Fibroblast of lung (primary cell): ENCODE results near the gene PIR. TPM values are rescaled to one million over a fixed set of nuclear protein-coding genes. Genes with fewer than 3 reads are reported as not detected.

ENCODE experiments used
- DNase-seq, 2 donors: peaks; one replicate each; pipeline versions ENCODE4 v3.0.0 to v3.0.0-alpha.2; 2010; ENCODE audit warnings: low read depth in 2 of 2
- H2AFZ ChIP-seq: 2 replicates; pipeline ENCODE4 v1.5.1; 2012; ENCODE audit warnings: low read length, control low read depth, inconsistent platforms
- H3K27ac ChIP-seq: 2 replicates; pipeline ENCODE4 v1.5.1; 2011; ENCODE audit warnings: low read length, control low read depth; ENCODE audit not compliant: insufficient read depth
- H3K27me3 ChIP-seq: 2 replicates; pipeline ENCODE4 v1.5.1; 2011; ENCODE audit warnings: mild to moderate bottlenecking, low read length; ENCODE audit not compliant: control insufficient read depth, insufficient read depth
- H3K36me3 ChIP-seq: 2 replicates; pipeline ENCODE4 v1.5.1; 2011; ENCODE audit warnings: low read length; ENCODE audit not compliant: control insufficient read depth, insufficient read depth
- H3K4me1 ChIP-seq: 2 replicates; pipeline ENCODE4 v1.5.1; 2011; ENCODE audit warnings: low read length; ENCODE audit not compliant: control insufficient read depth, insufficient read depth; ENCODE audit errors: extremely low read depth
- H3K4me2 ChIP-seq: 2 replicates; pipeline ENCODE4 v1.5.1; 2011; ENCODE audit warnings: low read length, control low read depth; ENCODE audit not compliant: insufficient read depth; ENCODE audit errors: extremely low read depth
- H3K4me3 ChIP-seq, 4 experiments: fragments of 200-600 bp in 1 of 4; sonication (generic) in 1 of 4; replicated peaks in 1 of 4; 2 replicates each; pipeline ENCODE4 v1.5.1; 2011 to 2016; ENCODE audit warnings: low read length in 4 of 4, low read depth in 3 of 4, mild to moderate bottlenecking in 3 of 4, control low read depth in 2 of 4, inconsistent platforms in 1 of 4, mixed read lengths in 1 of 4; ENCODE audit not compliant: insufficient read depth in 1 of 4; ENCODE audit errors: control extremely low read depth in 1 of 4
- H3K79me2 ChIP-seq: 2 replicates; pipeline ENCODE4 v1.5.1; 2012; ENCODE audit warnings: mild to moderate bottlenecking, low read length, inconsistent platforms; ENCODE audit not compliant: control insufficient read depth, insufficient read depth
- H3K9ac ChIP-seq: 2 replicates; pipeline ENCODE4 v1.5.1; 2011; ENCODE audit warnings: mild to moderate bottlenecking, low read length, control low read depth; ENCODE audit not compliant: insufficient read depth
- H3K9me3 ChIP-seq: 2 replicates; pipeline ENCODE4 v1.5.1; 2012; ENCODE audit warnings: low read depth, low read length; ENCODE audit not compliant: control insufficient read depth, insufficient read depth
- H4K20me1 ChIP-seq: 2 replicates; pipeline ENCODE4 v1.5.1; 2011; ENCODE audit warnings: low read length; ENCODE audit not compliant: control insufficient read depth, insufficient read depth; ENCODE audit errors: extremely low read depth
- EZH2 ChIP-seq: IDR thresholded peaks from 2 replicates; pipeline ENCODE4 v1.5.1; 2012; ENCODE audit warnings: low read length, control low read depth, mild to moderate bottlenecking; ENCODE audit errors: missing control alignments
- polyA plus RNA-seq, 2 donors: library from polyadenylated mRNA; depleted of rRNA in 1 of 2; stranded (reverse) in 1 of 2; unstranded in 1 of 2; fragments of >200 nt; gene quantifications; 2 replicates each; pipeline ENCODE4 v1.2.1, GENCODE V29; 2011 to 2012; ENCODE audit warnings: missing spikeins in 1 of 2
- total RNA-seq: library from RNA; depleted of rRNA; stranded (reverse); fragments of >200 nt; gene quantifications from 2 replicates; pipeline ENCODE4 v1.2.1, GENCODE V29; 2014
- TF ChIP-seq, protein P1 (sequence below), 2 donors: IDR thresholded peaks in 1 of 2; conservative IDR thresholded peaks in 1 of 2; 1 replicate in 1 of 2; 2 replicates in 1 of 2; pipeline ENCODE4 v1.5.1; 2011 to 2012; ENCODE audit warnings: low read length in 2 of 2, control low read depth in 1 of 2, inconsistent platforms in 1 of 2, low read depth in 1 of 2, mild to moderate bottlenecking in 1 of 2

PIR gene
- total and polyA plus RNA-seq, 2 donors (not counting 1 experiment from before 2014, with no cell fraction given): 17.0 to 19.9 TPM

DNA sequence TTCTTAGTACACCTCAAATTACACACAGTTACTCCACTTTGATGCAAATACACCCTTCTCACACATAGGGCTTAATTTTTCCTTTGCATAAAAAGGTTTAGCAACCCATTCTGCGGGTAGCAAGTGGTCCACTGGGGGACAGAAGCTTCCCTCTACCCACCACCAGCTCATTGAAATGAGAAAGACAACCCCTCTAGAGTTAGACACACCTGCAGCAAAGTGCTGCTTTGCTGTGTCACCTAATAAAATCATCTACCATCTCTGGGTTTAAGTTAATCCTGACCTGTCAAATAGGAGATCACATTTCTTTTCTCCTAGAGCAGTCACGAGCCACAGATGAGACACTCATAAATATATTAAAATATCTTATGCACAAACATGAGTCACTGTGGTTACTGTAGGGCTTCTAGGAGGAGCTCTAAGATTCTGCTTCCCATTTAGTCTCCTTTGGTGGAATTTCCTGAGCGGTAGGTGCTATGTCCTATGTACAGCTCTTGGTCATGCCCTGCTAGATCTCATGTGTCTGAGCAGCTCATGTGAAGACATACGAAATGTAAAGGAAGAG lies 19.4 kb upstream of the PIR start:
- no peaks in the 10 kb centered on the region for H4K20me1 ChIP-seq
- no peak overlapping the region for H3K4me2 ChIP-seq
- no peaks in the 10 kb centered on the region for H3K36me3 ChIP-seq
- peak in 1 of 2 donors; percentile 3 for DNase-seq
- H3K79me2 ChIP-seq: no peaks in the 10 kb centered on the region
- no peak overlapping the region for H3K9ac ChIP-seq
- no peak overlapping the region for H3K4me3 ChIP-seq
- no peak overlapping the region for H2AFZ ChIP-seq
- no peaks in the 10 kb centered on the region for H3K27me3 ChIP-seq
- no peak for TF ChIP-seq EZH2
- TF ChIP-seq, protein P1, sequence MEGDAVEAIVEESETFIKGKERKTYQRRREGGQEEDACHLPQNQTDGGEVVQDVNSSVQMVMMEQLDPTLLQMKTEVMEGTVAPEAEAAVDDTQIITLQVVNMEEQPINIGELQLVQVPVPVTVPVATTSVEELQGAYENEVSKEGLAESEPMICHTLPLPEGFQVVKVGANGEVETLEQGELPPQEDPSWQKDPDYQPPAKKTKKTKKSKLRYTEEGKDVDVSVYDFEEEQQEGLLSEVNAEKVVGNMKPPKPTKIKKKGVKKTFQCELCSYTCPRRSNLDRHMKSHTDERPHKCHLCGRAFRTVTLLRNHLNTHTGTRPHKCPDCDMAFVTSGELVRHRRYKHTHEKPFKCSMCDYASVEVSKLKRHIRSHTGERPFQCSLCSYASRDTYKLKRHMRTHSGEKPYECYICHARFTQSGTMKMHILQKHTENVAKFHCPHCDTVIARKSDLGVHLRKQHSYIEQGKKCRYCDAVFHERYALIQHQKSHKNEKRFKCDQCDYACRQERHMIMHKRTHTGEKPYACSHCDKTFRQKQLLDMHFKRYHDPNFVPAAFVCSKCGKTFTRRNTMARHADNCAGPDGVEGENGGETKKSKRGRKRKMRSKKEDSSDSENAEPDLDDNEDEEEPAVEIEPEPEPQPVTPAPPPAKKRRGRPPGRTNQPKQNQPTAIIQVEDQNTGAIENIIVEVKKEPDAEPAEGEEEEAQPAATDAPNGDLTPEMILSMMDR (conservative IDR thresholded peaks at IDR 0.05 in 1 of 2, IDR thresholded peaks at IDR 0.05 in 1 of 2; ENCODE audit: low read depth in 1 of 2, low read length in 2 of 2): no peak
- no peaks in the 10 kb centered on the region for H3K9me3 ChIP-seq
- H3K27ac ChIP-seq: no peak overlapping the region
- H3K4me1 ChIP-seq: no peaks in the 10 kb centered on the region

DNA sequence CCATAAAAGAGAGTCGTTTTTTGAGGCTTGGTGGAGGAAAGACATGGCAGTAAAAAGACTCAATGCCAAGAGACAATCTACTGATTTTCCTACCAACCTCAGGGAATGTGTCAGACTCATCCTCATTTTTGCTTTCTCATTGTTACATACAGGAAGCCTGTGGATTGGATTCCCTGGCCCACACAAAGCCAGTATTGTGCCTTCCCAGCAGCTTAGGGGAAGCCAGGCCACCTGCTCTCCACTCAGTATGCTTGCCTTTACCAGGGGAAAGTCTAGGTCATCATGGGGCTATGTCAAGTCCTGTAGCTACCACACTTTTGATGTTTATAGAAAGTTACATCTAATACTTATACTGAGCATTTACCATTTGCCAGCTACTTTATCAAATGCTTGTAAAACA lies 18.4 kb upstream of the PIR start:
- TF ChIP-seq EZH2: no peak
- TF ChIP-seq, protein P1 (conservative IDR thresholded peaks at IDR 0.05 in 1 of 2, IDR thresholded peaks at IDR 0.05 in 1 of 2; ENCODE audit: low read depth in 1 of 2, low read length in 2 of 2): no peak
- Histone ChIP-seq H3K36me3 (no peaks in the 10 kb centered on the region), H3K4me2 (no peak overlapping the region), H3K27ac (no peak overlapping the region), H3K9ac (no peak overlapping the region), H3K4me3 (no peak overlapping the region), H3K4me1 (no peaks in the 10 kb centered on the region), H2AFZ (no peak overlapping the region), H3K9me3 (no peaks in the 10 kb centered on the region), H4K20me1 (no peaks in the 10 kb centered on the region), H3K79me2 (no peaks in the 10 kb centered on the region), H3K27me3 (no peaks in the 10 kb centered on the region)
- DNase-seq: no peak

GRCh38 chrX:15509845-15510244 lies 16.7 kb upstream of the PIR start:
- Histone ChIP-seq H3K27me3 (no peaks in the 10 kb centered on the region), H3K27ac (no peak overlapping the region), H3K4me1 (no peaks in the 10 kb centered on the region), H3K9me3 (no peaks in the 10 kb centered on the region), H3K79me2 (no peaks in the 10 kb centered on the region), H4K20me1 (no peaks in the 10 kb centered on the region), H2AFZ (no peak overlapping the region), H3K4me2 (no peak overlapping the region), H3K4me3 (no peak overlapping the region), H3K9ac (no peak overlapping the region), H3K36me3 (no peaks in the 10 kb centered on the region)
- TF ChIP-seq EZH2: no peak
- TF ChIP-seq, protein P1 (conservative IDR thresholded peaks at IDR 0.05 in 1 of 2, IDR thresholded peaks at IDR 0.05 in 1 of 2; ENCODE audit: low read depth in 1 of 2, low read length in 2 of 2): no peak
- DNase-seq: no peak
